A549 (cell line): Measurements from ENCODE around the gene MYO5C. TPM values are rescaled to one million over a fixed set of nuclear protein-coding genes. Genes with fewer than 3 reads are reported as not detected.

ENCODE experiments used
- ATAC-seq, 2 experiments: fragments of 200-7000 bp in 1 of 2; fragments of >200 bp in 1 of 2; cut with Nextera tagmentation in 1 of 2; cut with Tn5 transposase in 1 of 2; 3 replicates each; pipeline versions ENCODE4 v1.8.0 to v1.9.1; 2018 to 2020; ENCODE audit warnings: mild to moderate bottlenecking in 1 of 2, moderate library complexity in 1 of 2
- CTCF ChIA-PET: fragments of 300-600 bp; sonication (Branson Sonifier 250); formaldehyde crosslinking; extraction: SDS; loops from one replicate; lab custom pipeline; 2021; ENCODE audit warnings: antibody characterized with exemption, inconsistent platforms; lab: Yijun Ruan, JAX
- POLR2A ChIA-PET: fragments of 350-600 bp; formaldehyde crosslinking; extraction: SDS; loops from one replicate; lab custom pipeline; 2021; ENCODE audit warnings: antibody characterized with exemption, inconsistent platforms; lab: Yijun Ruan, JAX
- DNase-seq, 2 experiments: peaks; one replicate each; pipeline versions ENCODE4 v3.0.0 to v3.0.0-alpha.2; 2011 to 2016; ENCODE audit warnings: low read depth in 1 of 2, low spot score in 1 of 2
- FAIRE-seq: peaks from 2 replicates; lab custom pipeline; 2011; peaks lifted over from hg19 to GRCh38; lab: Jason Lieb, UNC
- H3K27ac ChIP-seq, 2 experiments: fragments of >200 bp; sonication (Bioruptor Twin); formaldehyde crosslinking; 3 replicates each; pipeline ENCODE4 v1.5.1; 2016 to 2017
- H3K4me1 ChIP-seq: fragments of >200 bp; sonication (Bioruptor Twin); formaldehyde crosslinking; 3 replicates; pipeline ENCODE4 v1.6.1; 2016
- H3K4me2 ChIP-seq: fragments of >200 bp; sonication (Bioruptor Twin); formaldehyde crosslinking; 3 replicates; pipeline ENCODE4 v1.6.1; 2016
- H3K4me3 ChIP-seq: fragments of >200 bp; sonication (Bioruptor Twin); formaldehyde crosslinking; 3 replicates; pipeline ENCODE4 v1.5.1; 2016
- H3K9me3 ChIP-seq: fragments of >200 bp; sonication (Bioruptor Twin); formaldehyde crosslinking; 3 replicates; pipeline ENCODE4 v1.6.1; 2016
- CBX2 ChIP-seq: fragments of 200-600 bp; sonication (generic); IDR thresholded peaks from 2 replicates; pipeline ENCODE4 v1.6.1; 2016; ENCODE audit warnings: low read depth, mild to moderate bottlenecking, borderline replicate concordance
- CBX8 ChIP-seq: fragments of 200-600 bp; sonication (generic); IDR thresholded peaks from 2 replicates; pipeline ENCODE4 v1.6.1; 2016
- CEBPB ChIP-seq, 2 experiments: fragments of >200 bp in 1 of 2; sonication (Bioruptor Twin) in 1 of 2; formaldehyde crosslinking in 1 of 2; IDR thresholded peaks; 2 replicates each; pipeline ENCODE4 v1.6.1; 2012 to 2016
- CHD2 ChIP-seq: fragments of 150-350 bp; IDR thresholded peaks from 2 replicates; pipeline ENCODE4 v1.6.1; 2014; ENCODE audit warnings: low read length; ENCODE audit not compliant: partially characterized antibody
- CTCF ChIP-seq: fragments of >200 bp; sonication (Bioruptor Twin); formaldehyde crosslinking; IDR thresholded peaks from 3 replicates; pipeline ENCODE4 v1.5.1; 2016
- EHF ChIP-seq: fragments of 250-450 bp; sonication (Bioruptor Pico); IDR thresholded peaks from 2 replicates; pipeline ENCODE4 v1.5.0; 2020; ENCODE audit warnings: mild to moderate bottlenecking
- ESRRA ChIP-seq: fragments of 150-350 bp; IDR thresholded peaks from 2 replicates; pipeline ENCODE4 v1.6.1; 2014; ENCODE audit warnings: mild to moderate bottlenecking, low read length, borderline replicate concordance
- HDAC2 ChIP-seq: fragments of 200-600 bp; sonication (generic); IDR thresholded peaks from 2 replicates; pipeline ENCODE4 v1.6.1; 2016
- HOXB13 ChIP-seq: fragments of 250-450 bp; sonication (Bioruptor Pico); IDR thresholded peaks from 2 replicates; pipeline ENCODE4 v1.5.0; 2020; ENCODE audit warnings: low read depth, mild to moderate bottlenecking, moderate library complexity
- JUN ChIP-seq, 2 experiments: fragments of >200 bp; sonication (Bioruptor Twin); formaldehyde crosslinking; IDR thresholded peaks; 2 replicates in 1 of 2; 3 replicates in 1 of 2; pipeline ENCODE4 v1.6.1; 2016 to 2017
- KDM5A ChIP-seq: fragments of 200-600 bp; sonication (generic); IDR thresholded peaks from 2 replicates; pipeline ENCODE4 v1.6.1; 2016; ENCODE audit warnings: antibody characterized with exemption, mild to moderate bottlenecking
- MAFK ChIP-seq: fragments of 450-650 bp; IDR thresholded peaks from 2 replicates; pipeline ENCODE4 v1.6.1; 2014; ENCODE audit not compliant: partially characterized antibody
- MAZ ChIP-seq: fragments of 150-350 bp; IDR thresholded peaks from 2 replicates; pipeline ENCODE4 v1.6.1; 2014; ENCODE audit warnings: antibody characterized with exemption, low read depth, low read length, borderline replicate concordance
- MYC ChIP-seq: IDR thresholded peaks from 2 replicates; pipeline ENCODE4 v1.6.1; 2012; ENCODE audit warnings: mild to moderate bottlenecking, inconsistent platforms, low read length, improper control_type of control experiment, borderline replicate concordance
- PHF8 ChIP-seq: fragments of 200-600 bp; sonication (generic); IDR thresholded peaks from 2 replicates; pipeline ENCODE4 v1.6.1; 2016; ENCODE audit warnings: low read depth, mild to moderate bottlenecking, antibody characterized with exemption, moderate library complexity, borderline replicate concordance
- RAD21 ChIP-seq, 2 experiments: fragments of >200 bp in 1 of 2; sonication (Bioruptor Twin) in 1 of 2; formaldehyde crosslinking in 1 of 2; IDR thresholded peaks in 1 of 2; conservative IDR thresholded peaks in 1 of 2; 2 replicates in 1 of 2; 3 replicates in 1 of 2; pipeline ENCODE4 v1.6.1; 2012 to 2018; ENCODE audit warnings: inconsistent platforms in 1 of 2
- USF2 ChIP-seq: fragments of 450-650 bp; IDR thresholded peaks from 2 replicates; pipeline ENCODE4 v1.6.1; 2014; ENCODE audit warnings: antibody characterized with exemption
- ZC3H11A ChIP-seq: fragments of 450-650 bp; IDR thresholded peaks from 2 replicates; pipeline ENCODE4 v1.6.1; 2014; ENCODE audit warnings: antibody characterized with exemption, mild to moderate bottlenecking
- WGBS: methylation state at CpG from one replicate; pipeline ENCODE4 v1.1.6; 2017; ENCODE audit errors: missing lambda C conversion rate; 5-methylcytosine and 5-hydroxymethylcytosine counted together
- polyA plus RNA-seq, 4 experiments: library from polyadenylated mRNA; depleted of rRNA in 3 of 4; stranded (reverse); fragments of >200 nt; fragmentation: RNase III in 1 of 4; extraction: RNeasy Plus Mini Kit Qiagen cat#74134 plus additional on column Dnase treatment in 1 of 4; gene quantifications; 2 replicates in 3 of 4; 3 replicates in 1 of 4; pipeline ENCODE4 v1.2.3, GENCODE V29; 2011 to 2017
- TF ChIP-seq, protein P1 (sequence below): fragments of >200 bp; sonication (Bioruptor Twin); formaldehyde crosslinking; IDR thresholded peaks from 3 replicates; pipeline ENCODE4 v1.6.1; 2016
- TF ChIP-seq, protein P2 (sequence below): fragments of >200 bp; sonication (Bioruptor Twin); formaldehyde crosslinking; IDR thresholded peaks from 2 replicates; pipeline ENCODE4 v1.6.1; 2016

Gene MYO5C
- polyA plus RNA-seq, 2 of the 4 experiments (the other 2 are of a cell fraction), result 6.2 to 27.6 TPM

GRCh38 chr15:52158084-52158765 is 137.4 kb downstream of the MYO5C start:
- CTCF ChIA-PET, result interaction anchor here (0.7 to 9.5 kb wide), 10 partner anchors 13 to 577 kb away, joined by 3 to 58 read pairs (median 3); no protein-coding TSS in a partner anchor

DNA sequence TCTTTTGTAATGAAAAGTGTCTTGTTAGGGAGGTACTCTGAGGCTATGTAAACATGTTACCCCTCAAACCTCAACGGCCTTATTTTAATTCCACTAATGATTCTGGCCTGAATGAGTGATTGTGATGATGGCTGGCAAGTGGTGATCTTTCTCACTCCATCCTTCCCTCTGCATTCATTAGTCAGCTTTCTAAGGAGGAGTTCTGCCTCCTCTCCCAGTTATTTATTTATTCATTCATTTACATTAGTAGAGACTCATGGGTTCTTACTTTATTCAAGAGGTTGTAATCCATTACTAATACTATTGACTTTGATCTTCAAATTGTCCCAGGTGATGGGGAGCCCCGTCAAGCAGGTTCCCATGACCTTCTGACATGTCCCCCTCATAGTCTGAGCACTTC is 139.7 kb downstream of the MYO5C start:
- Histone ChIP-seq H3K4me3 (no peak overlapping the region), H3K4me2 (no peak overlapping the region), H3K4me1 (no peaks in the 10 kb centered on the region), H3K27ac (no peak overlapping the region), H3K9me3 (no peaks in the 10 kb centered on the region)
- ATAC-seq (no peak), DNase-seq (no peak), FAIRE-seq (no peak)
- ChIA-PET POLR2A (no interaction called here), CTCF (interaction anchor here (0.9 to 9.5 kb wide), 4 partner anchors 12 to 77 kb away, joined by 3 to 58 read pairs (median 6); no protein-coding TSS in a partner anchor)
- 72% methylated on average over 2 of the region's 2 CpGs for WGBS
- TF ChIP-seq HDAC2 (no peak), CTCF (no peak), RAD21 (conservative IDR thresholded peaks at IDR 0.05 in 1 of 2, IDR thresholded peaks at IDR 0.05 in 1 of 2) (no peak), MAFK (no peak), ZC3H11A (no peak), CEBPB (IDR thresholded peaks at IDR 0.05) (no peak), MAZ (no peak), USF2 (no peak), MYC (no peak), PHF8 (no peak), HOXB13 (CRISPR knock-in tag) (no peak), CBX8 (no peak), ESRRA (no peak), JUN (IDR thresholded peaks at IDR 0.05) (no peak)
- TF ChIP-seq, protein P1, sequence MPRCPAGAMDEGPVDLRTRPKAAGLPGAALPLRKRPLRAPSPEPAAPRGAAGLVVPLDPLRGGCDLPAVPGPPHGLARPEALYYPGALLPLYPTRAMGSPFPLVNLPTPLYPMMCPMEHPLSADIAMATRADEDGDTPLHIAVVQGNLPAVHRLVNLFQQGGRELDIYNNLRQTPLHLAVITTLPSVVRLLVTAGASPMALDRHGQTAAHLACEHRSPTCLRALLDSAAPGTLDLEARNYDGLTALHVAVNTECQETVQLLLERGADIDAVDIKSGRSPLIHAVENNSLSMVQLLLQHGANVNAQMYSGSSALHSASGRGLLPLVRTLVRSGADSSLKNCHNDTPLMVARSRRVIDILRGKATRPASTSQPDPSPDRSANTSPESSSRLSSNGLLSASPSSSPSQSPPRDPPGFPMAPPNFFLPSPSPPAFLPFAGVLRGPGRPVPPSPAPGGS, result no peak

More at GRCh38 chr15:52158084-52158765, 137.4 kb downstream of the MYO5C start:
- H3K27ac ChIP-seq, result no peak overlapping the region
- POLR2A ChIA-PET, result interaction anchor here (1.2 kb wide), 1 partner anchor 21 kb away, joined by 3 read pairs; no protein-coding TSS in a partner anchor
- 92% methylated on average over 10 of the region's 10 CpGs for WGBS
- TF ChIP-seq MYC (no peak), HOXB13 (CRISPR knock-in tag) (no peak), CHD2 (no peak), KDM5A (no peak), EHF (CRISPR knock-in tag) (no peak), RAD21 (conservative IDR thresholded peaks at IDR 0.05 in 1 of 2, IDR thresholded peaks at IDR 0.05 in 1 of 2) (no peak), CBX2 (no peak)
- TF ChIP-seq, protein P2, sequence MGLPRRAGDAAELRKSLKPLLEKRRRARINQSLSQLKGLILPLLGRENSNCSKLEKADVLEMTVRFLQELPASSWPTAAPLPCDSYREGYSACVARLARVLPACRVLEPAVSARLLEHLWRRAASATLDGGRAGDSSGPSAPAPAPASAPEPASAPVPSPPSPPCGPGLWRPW, result no peak
- TF ChIP-seq, all 56 proteins: peak for 0
- H3K9me3 ChIP-seq, result no peaks in the 10 kb centered on the region
- H3K4me1 ChIP-seq, result no peaks in the 10 kb centered on the region
- no peak for ATAC-seq
- DNase-seq, result no peak
- H3K4me2 ChIP-seq, result no peak overlapping the region
- FAIRE-seq, result no peak
- H3K4me3 ChIP-seq, result no peak overlapping the region
